ENCODE measurements around the gene N4BP2L1.

DNA sequence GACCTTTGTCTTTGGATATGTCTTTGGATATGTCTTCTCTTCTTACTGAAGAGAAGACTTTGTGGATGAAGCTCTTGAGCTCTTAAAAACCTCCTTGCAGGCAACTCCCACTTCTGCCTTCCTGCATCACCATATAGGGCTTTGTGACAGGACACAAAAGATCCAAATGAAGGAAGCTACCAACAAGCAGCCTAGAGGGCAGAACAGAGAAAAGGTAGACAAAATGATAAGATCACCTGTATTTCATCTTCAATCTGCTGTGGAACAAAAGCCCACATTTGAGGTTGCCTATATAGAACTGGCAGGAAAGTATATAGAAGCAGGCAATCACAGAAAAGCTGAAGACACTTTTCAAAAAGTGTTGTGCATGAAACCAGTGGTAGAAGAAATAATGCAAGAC lies 42.5 kb downstream of the N4BP2L1 start:
- TF ChIP-seq, protein P1, sequence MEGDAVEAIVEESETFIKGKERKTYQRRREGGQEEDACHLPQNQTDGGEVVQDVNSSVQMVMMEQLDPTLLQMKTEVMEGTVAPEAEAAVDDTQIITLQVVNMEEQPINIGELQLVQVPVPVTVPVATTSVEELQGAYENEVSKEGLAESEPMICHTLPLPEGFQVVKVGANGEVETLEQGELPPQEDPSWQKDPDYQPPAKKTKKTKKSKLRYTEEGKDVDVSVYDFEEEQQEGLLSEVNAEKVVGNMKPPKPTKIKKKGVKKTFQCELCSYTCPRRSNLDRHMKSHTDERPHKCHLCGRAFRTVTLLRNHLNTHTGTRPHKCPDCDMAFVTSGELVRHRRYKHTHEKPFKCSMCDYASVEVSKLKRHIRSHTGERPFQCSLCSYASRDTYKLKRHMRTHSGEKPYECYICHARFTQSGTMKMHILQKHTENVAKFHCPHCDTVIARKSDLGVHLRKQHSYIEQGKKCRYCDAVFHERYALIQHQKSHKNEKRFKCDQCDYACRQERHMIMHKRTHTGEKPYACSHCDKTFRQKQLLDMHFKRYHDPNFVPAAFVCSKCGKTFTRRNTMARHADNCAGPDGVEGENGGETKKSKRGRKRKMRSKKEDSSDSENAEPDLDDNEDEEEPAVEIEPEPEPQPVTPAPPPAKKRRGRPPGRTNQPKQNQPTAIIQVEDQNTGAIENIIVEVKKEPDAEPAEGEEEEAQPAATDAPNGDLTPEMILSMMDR (IDR thresholded peaks at IDR 0.05; ENCODE audit: low read depth, low read length, missing input control): no peak
- TF ChIP-seq, protein P2, sequence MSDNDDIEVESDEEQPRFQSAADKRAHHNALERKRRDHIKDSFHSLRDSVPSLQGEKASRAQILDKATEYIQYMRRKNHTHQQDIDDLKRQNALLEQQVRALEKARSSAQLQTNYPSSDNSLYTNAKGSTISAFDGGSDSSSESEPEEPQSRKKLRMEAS (IDR thresholded peaks at IDR 0.05): no peak
- TF ChIP-seq NR2F2 (IDR thresholded peaks at IDR 0.05) (no peak), YY1 (IDR thresholded peaks at IDR 0.05) (no peak), SP1 (IDR thresholded peaks at IDR 0.05) (no peak)
- TF ChIP-seq, protein P3, sequence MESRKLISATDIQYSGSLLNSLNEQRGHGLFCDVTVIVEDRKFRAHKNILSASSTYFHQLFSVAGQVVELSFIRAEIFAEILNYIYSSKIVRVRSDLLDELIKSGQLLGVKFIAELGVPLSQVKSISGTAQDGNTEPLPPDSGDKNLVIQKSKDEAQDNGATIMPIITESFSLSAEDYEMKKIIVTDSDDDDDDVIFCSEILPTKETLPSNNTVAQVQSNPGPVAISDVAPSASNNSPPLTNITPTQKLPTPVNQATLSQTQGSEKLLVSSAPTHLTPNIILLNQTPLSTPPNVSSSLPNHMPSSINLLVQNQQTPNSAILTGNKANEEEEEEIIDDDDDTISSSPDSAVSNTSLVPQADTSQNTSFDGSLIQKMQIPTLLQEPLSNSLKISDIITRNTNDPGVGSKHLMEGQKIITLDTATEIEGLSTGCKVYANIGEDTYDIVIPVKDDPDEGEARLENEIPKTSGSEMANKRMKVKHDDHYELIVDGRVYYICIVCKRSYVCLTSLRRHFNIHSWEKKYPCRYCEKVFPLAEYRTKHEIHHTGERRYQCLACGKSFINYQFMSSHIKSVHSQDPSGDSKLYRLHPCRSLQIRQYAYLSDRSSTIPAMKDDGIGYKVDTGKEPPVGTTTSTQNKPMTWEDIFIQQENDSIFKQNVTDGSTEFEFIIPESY (IDR thresholded peaks at IDR 0.05): no peak
